ENCODE results near the gene FAM118A. TPM values are rescaled to one million over a fixed set of nuclear protein-coding genes. Genes with fewer than 3 reads are reported as not detected.

FAM118A gene
- total RNA-seq, 1 donor from 2014 or later: 20.6 TPM

DNA sequence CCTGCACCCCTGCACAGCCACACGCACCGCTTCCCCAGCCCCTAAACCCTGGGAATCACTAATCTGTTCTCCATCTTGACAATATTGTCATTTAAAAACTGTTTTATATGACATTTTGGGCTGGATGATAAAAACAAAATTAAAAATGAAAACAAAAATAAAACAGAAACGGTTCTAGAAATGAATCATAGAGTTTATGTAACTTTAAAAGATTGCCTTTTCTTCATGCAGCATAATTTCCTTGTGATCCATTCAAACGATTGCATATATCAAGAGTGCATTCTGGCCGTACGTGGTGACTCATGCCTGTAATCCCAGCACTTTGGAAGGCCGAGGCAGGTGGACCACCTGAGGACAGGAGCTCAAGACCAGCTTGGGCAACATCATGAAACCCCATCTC is 6.6 kb upstream of the FAM118A start:
- Histone ChIP-seq H3K27ac (no peak overlapping the region), H3K27me3 (no peaks in the 10 kb centered on the region), H3K36me3 (no peaks in the 10 kb centered on the region), H3K9me3 (no peaks in the 10 kb centered on the region), H3K4me3 (no peak overlapping the region), H3K4me1 (no peaks in the 10 kb centered on the region)
- ATAC-seq (no peak), DNase-seq (no peak)
- TF ChIP-seq, protein P1, sequence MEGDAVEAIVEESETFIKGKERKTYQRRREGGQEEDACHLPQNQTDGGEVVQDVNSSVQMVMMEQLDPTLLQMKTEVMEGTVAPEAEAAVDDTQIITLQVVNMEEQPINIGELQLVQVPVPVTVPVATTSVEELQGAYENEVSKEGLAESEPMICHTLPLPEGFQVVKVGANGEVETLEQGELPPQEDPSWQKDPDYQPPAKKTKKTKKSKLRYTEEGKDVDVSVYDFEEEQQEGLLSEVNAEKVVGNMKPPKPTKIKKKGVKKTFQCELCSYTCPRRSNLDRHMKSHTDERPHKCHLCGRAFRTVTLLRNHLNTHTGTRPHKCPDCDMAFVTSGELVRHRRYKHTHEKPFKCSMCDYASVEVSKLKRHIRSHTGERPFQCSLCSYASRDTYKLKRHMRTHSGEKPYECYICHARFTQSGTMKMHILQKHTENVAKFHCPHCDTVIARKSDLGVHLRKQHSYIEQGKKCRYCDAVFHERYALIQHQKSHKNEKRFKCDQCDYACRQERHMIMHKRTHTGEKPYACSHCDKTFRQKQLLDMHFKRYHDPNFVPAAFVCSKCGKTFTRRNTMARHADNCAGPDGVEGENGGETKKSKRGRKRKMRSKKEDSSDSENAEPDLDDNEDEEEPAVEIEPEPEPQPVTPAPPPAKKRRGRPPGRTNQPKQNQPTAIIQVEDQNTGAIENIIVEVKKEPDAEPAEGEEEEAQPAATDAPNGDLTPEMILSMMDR (IDR thresholded peaks at IDR 0.05): no peak
- intact Hi-C loops (cut with DNase I): no loop called here

DNA sequence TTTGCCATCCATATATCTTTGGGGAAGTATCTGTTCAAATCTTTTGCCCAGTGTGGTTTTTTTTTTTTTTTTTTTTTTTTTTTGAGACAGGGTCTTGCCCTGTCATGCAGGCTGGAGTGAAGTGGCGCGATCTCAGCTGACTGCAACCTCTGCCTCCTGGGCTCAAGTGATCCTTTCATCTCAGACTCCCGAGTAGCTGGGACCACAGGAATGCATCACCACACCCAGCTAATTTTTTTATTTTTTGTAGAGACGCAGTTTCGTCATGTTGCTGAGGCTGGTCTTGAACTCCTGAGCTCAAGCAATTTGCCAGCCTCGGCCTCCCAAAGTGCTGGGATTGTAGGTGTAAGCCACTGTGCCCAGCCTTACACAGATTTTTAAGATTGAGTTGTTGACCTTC is 4.8 kb upstream of the FAM118A start:
- H3K9me3 ChIP-seq: no peaks in the 10 kb centered on the region
- H3K27ac ChIP-seq: no peak overlapping the region
- no peaks in the 10 kb centered on the region for H3K27me3 ChIP-seq
- DNase-seq (no peak), ATAC-seq (no peak)
- peaks cover 6% of the 10 kb centered on the region for H3K4me1 ChIP-seq
- TF ChIP-seq, protein P1 (IDR thresholded peaks at IDR 0.05): no peak
- intact Hi-C loops (cut with DNase I): no loop called here
- no peaks in the 10 kb centered on the region for H3K36me3 ChIP-seq
- no peak overlapping the region for H3K4me3 ChIP-seq

DNA sequence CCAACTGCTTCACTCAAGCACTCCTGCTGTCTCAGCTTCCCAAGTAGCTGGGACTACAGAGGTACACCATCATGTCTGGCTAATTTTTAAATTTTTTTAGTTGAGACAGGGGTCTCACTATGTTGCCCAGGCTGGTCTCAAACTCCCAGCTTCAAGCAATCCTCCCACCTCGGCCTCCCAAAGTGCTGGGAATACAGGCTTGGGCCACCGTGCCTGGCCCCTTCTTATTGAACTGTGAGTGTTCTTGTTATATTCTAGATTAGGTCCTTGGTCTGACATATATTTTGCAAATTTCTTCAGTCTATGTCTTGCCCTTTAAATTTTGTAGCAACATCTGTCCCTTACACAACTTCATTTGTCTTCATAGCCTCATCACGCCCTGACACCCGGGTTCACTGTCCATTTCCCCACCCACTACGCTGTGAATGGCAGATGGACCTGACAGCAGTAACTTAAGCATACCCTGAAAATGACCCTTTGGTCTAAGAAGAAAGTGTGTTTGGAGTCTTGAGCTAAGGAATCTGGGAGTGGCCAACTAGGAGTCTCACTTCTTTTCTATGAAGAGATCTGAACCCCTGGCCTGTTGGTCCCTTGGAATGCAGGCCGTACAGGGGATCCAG is 4.2 kb upstream of the FAM118A start:
- DNase-seq: no peak
- Histone ChIP-seq H3K4me3 (no peak overlapping the region), H3K4me1 (peaks cover 6% of the 10 kb centered on the region), H3K36me3 (no peaks in the 10 kb centered on the region), H3K27me3 (no peaks in the 10 kb centered on the region), H3K9me3 (no peaks in the 10 kb centered on the region), H3K27ac (no peak overlapping the region)
- no peak for ATAC-seq
- TF ChIP-seq, protein P1 (IDR thresholded peaks at IDR 0.05): no peak
- intact Hi-C loops (cut with DNase I): no loop called here

DNA sequence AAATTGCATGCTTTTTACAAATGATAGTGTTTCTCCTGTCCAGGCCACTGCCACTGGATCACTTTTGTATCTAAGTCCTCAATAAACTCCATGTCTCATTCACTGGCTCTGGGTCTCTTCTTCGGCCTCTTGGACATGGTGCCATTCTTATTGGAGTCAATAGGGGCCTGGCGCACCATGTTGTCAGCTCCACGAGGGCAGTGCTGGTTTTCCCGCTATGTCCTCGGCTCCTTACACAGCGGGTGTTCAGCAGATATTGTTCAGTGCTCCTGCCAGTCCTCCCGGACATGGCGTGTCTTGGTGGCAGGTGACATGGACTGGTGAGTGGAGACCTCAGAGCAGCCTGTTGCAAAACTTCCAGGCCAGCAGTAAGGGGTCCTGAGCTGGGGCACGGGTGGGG is 3.6 kb upstream of the FAM118A start:
- Histone ChIP-seq H3K27ac (no peak overlapping the region), H3K27me3 (no peaks in the 10 kb centered on the region), H3K36me3 (no peaks in the 10 kb centered on the region), H3K9me3 (no peaks in the 10 kb centered on the region), H3K4me1 (peaks cover 10% of the 10 kb centered on the region), H3K4me3 (no peak overlapping the region)
- DNase-seq (no peak), ATAC-seq (no peak)
- intact Hi-C loops (cut with DNase I): no loop called here
- TF ChIP-seq, protein P1 (IDR thresholded peaks at IDR 0.05): no peak

DNA sequence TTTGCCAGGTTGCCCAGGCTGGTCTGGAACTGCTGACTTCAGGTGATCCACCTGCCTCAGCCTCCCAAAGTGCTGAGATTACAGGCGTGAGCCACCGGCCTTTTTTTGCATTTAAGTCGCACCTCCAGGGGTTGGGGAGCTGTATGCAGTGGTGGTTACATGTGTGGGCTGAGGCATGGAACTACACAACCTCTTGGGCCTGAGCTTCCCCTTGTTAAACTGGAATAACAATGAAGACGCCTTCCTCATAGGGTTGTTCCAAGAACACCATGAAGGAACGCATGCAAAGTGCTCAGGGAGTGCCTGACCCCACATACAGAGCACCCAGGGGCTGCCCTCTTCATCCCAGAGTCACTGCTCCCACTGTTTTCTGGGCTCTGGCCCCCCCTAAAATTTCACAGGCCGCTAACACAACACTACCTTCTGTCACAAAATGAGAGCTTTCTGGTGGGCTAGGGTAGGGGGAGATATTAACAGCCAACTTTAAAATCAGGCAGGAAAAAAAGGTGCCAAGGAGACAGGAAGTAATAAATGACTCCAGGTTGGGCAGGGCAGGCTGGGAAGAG is 1.3 kb upstream of the FAM118A start:
- H3K9me3 ChIP-seq: no peaks in the 10 kb centered on the region
- no peaks in the 10 kb centered on the region for H3K36me3 ChIP-seq
- intact Hi-C loops (cut with DNase I): no loop called here
- ATAC-seq (no peak), DNase-seq (no peak)
- H3K27me3 ChIP-seq: no peaks in the 10 kb centered on the region
- H3K4me3 ChIP-seq: no peak overlapping the region
- H3K27ac ChIP-seq: peak overlapping the region; percentile 84
- peaks cover 13% of the 10 kb centered on the region for H3K4me1 ChIP-seq
- TF ChIP-seq, protein P1 (IDR thresholded peaks at IDR 0.05): no peak
